VCaP (cell line): Measurements from ENCODE around the gene ZNF324.

Source experiments
- H3K27ac ChIP-seq: fragments of 450-650 bp; 2 replicates; pipeline ENCODE4 v1.5.1; 2017
- TF ChIP-seq, protein P1 (sequence below): fragments of 450-650 bp; conservative IDR thresholded peaks from 2 replicates; pipeline ENCODE4 v1.5.1; 2017; ENCODE audit warnings: mild to moderate bottlenecking, moderate library complexity

The ZNF324 gene

GRCh38 chr19:58450856-58451357 is 16.0 kb upstream of the ZNF324 start:
- H3K27ac ChIP-seq, result peak overlapping the region; percentile 72
- TF ChIP-seq, protein P1, sequence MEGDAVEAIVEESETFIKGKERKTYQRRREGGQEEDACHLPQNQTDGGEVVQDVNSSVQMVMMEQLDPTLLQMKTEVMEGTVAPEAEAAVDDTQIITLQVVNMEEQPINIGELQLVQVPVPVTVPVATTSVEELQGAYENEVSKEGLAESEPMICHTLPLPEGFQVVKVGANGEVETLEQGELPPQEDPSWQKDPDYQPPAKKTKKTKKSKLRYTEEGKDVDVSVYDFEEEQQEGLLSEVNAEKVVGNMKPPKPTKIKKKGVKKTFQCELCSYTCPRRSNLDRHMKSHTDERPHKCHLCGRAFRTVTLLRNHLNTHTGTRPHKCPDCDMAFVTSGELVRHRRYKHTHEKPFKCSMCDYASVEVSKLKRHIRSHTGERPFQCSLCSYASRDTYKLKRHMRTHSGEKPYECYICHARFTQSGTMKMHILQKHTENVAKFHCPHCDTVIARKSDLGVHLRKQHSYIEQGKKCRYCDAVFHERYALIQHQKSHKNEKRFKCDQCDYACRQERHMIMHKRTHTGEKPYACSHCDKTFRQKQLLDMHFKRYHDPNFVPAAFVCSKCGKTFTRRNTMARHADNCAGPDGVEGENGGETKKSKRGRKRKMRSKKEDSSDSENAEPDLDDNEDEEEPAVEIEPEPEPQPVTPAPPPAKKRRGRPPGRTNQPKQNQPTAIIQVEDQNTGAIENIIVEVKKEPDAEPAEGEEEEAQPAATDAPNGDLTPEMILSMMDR, result no peak

DNA sequence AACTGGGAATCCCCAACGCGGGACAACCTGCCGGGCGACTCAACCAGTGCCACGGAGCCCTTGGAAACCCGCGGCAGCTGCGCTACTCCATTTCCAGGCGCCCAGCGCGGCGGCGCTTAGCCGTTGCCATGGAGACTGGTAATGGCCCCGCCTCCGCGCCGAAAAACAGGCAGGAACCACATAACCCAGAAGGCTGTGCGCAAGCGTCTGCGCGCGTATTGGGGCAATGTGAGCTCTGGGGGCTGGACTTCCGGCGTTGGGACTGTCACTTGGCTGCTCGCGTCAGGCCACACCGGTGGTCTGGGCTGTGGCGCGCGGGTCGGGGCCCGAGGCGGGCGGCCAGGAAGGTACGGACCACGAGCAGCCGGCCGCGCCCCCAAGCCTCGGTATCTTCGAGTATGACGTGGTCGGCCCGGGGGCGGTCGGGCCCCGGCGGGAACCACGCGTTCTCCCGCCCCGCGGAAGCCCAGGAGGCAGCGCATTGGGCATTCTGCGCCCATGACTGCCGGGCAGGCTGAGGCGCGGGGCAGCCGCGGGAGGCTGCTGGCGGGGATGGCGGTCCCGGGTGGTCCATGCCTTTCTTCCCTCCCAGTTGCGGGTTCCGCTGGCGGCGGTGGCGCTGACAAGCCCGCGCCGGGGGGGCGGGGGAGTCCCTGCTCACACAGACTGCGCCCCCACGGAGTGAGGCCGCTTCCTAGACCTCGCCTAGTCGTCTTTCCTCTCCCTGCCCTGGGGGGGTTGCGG is 15.3 kb upstream of the ZNF324 start, which contains the start of gene ZNF324B:
Gene ZNF324B, plus strand, starts transcription at position 265 of the 744 bp plus-strand sequence. CDS start 2,080 bp downstream, outside the sequence.
- peak within 1 kb of the TSS; percentile 72 for H3K27ac ChIP-seq
- TF ChIP-seq, protein P1, result no peak

GRCh38 chr19:58453743-58454142 is 13.1 kb upstream of the ZNF324 start:
- no peak overlapping the region for H3K27ac ChIP-seq
- TF ChIP-seq, protein P1, result no peak

- TF ChIP-seq, protein P1, result no peak
- H3K27ac ChIP-seq, result no peak overlapping the region
Observed at GRCh38 chr19:58455306-58455705, 11.6 kb upstream of the ZNF324 start.

DNA sequence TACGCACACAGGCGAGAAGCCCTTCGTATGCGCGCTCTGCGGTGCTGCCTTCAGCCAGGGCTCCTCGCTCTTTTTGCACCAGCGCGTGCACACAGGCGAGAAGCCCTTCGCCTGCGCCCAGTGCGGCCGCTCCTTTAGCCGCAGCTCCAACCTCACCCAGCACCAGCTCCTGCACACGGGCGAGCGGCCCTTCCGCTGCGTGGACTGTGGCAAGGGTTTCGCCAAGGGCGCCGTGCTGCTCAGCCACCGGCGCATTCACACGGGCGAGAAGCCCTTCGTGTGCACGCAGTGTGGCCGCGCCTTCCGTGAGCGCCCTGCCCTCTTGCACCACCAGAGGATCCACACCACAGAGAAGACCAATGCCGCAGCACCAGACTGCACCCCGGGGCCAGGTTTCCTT is 10.8 kb upstream of the ZNF324 start:
- TF ChIP-seq, protein P1, result no peak
- no peak overlapping the region for H3K27ac ChIP-seq

GRCh38 chr19:58460039-58460438 is 6.8 kb upstream of the ZNF324 start:
- H3K27ac ChIP-seq, result no peak overlapping the region
- TF ChIP-seq, protein P1, result no peak

DNA sequence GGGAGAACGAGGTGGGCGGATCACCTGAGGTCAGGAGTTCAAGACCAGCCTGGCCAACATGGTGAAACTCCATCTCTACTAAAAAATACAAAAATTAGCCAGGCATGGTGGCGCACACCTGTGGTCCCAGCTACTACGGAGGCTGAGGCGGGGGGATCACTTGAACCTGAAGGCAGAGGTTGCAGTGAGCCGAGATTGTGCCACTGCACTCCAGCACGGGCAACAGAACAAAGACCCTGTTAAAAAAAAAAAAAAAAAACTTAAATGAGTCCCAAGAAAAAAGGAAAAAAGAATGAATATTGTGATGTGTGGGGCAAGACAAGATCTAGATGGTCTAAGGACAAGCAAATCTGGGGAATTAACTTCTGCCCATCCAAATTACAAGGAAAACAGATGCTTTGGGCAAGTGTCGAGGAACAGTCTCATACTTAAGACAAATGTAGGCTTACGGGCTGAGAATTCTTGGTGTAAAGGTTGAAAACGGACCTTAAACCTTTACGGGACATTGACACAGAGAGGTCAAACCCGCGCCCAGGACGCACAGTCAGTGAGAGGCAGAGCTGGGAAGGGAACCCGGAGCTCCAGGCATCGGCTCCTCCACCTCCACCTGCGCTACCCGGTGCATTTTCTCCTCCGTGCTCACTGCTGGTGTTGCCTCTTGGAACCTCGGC is 656 bp upstream of the ZNF324 start:
- TF ChIP-seq, protein P1, result no peak
- peak overlapping the region; percentile 78 for H3K27ac ChIP-seq
